ENCODE measurements around the gene RPN2.
A peak's percentile ranks its signal among the peaks of the same experiment; 100 is the strongest.

The RPN2 gene

DNA sequence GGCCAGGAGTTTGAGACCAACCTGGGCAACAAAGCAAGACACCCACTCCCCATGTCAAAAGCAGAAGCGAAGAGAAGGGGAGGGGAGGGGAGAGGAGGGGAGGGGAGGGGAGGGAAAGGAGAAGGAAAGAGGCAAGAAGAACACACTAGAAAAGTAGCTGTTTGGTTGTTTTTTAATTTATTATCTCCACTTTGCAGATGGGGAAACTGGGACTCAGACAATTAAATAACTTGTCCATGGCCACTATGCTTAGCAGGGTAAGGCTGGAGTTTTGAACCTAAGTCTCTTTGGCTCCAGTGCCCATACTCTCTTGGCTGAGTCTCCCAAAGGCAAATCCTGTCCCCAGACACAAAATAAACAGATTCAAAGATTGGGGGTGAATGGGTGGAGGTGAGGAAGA lies 94.9 kb downstream of the RPN2 start:
- DNase-seq = no peak

DNA sequence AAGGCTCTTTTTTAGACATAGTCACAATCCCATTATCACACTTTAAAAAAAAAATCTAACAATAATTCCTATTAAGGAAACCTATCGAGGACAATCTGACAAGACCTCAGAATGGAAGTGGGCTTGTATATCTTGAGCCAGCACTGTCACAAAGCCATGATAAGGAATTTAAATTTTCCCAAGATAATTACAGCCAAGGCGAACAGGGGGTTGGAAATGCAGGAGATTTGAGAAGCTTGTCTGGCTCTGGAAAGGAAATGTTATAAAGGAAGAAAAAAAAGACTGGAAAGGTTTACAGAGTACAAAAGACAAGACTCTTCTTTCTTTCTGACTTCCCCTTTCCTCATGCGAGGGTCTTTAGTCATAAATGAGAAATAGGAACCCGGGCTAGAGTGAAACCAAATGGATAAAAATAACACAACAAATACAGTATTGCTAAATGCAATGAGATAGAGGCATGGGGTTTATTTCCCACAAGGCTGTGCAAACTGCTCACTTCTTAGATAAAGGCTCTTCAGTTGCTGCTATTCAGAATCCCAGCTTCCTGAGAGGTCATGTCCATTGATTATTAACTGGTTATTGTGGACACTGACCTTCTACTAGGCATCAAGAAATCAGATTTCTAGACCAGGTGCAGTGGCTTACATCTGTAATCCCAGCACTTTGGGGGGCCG lies 95.9 kb downstream of the RPN2 start:
- DNase-seq = no peak

DNA sequence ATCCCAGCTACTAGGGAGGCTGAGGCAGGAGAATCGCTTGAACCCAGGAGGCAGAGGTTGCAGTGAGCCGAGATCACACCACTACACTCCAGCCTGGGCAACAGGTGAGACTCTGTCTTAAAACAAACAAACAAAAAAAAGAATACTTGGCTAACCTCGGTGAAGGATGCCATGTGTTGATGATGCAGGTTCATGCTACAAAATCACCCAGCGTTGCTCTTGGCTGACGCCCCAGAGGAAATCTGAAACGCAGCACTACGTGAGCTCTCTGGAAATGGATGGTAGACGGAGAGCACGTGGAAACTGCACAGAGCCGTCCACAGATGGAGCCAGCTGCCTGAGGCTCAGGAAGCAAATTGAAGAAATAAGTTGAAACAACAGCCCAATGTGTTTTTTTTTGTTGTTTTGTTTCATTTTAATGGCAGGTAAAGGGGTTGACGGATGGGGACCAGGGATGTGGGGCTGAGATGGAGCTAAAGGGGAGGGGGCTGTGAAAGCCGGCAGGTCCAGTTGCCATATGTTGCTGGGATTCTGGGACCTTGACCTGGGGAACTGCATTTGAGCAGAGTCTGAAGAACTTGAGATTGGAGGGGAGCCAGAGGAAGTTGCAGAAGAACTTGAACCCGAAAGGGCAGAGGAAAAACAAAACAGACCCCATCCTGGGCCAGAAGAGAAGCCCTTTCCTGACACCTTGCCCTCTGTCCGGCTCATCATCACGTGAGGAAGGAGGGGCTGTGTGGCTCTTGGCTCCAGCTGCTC lies 97.5 kb downstream of the RPN2 start:
- DNase-seq = peak; percentile 11

DNA sequence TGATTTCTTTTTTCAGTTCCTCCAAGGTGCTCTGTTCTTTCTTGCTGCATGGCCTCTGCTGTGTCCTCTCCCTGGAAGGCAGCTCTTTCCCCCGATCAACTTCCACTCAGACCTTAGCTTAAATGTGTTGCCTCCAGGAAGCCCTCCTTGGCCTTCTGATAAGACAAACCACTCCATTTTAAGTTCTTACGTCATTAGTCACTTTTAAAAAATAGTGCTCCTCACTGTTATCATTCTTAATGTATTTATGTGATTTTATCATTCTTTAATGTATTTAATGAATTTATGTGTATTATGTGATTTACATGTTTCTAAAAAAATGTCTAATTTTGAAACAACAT lies 98.1 kb downstream of the RPN2 start:
- no peak for DNase-seq

GRCh38 chr20:37278966-37279590 lies 99.9 kb downstream of the RPN2 start:
- DNase-seq = no peak

DNA sequence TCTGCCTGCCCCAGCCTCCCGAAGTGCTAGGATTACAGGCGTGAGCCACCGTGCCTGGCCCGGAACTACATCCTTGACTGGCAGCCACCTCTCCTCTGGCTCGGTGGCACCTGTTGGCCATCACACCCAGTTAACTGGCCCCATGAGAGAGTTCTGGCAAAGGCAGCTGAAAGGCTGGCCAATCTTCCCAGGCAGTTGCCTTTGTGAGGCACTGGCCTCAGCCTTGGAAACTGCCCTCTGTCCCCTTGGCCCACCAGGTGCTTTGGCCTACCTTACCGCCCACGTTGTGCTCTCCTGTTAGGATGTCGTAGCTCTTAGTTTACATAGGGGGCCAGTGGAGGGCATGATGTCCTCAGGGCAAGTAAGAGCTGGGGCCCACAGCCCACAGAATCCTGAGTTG lies 100.7 kb downstream of the RPN2 start:
- DNase-seq = no peak

- no peak for DNase-seq
Observed at GRCh38 chr20:37280403-37280802, 101.3 kb downstream of the RPN2 start.

- DNase-seq = no peak
Observed at GRCh38 chr20:37282556-37282955, 103.4 kb downstream of the RPN2 start.

DNA sequence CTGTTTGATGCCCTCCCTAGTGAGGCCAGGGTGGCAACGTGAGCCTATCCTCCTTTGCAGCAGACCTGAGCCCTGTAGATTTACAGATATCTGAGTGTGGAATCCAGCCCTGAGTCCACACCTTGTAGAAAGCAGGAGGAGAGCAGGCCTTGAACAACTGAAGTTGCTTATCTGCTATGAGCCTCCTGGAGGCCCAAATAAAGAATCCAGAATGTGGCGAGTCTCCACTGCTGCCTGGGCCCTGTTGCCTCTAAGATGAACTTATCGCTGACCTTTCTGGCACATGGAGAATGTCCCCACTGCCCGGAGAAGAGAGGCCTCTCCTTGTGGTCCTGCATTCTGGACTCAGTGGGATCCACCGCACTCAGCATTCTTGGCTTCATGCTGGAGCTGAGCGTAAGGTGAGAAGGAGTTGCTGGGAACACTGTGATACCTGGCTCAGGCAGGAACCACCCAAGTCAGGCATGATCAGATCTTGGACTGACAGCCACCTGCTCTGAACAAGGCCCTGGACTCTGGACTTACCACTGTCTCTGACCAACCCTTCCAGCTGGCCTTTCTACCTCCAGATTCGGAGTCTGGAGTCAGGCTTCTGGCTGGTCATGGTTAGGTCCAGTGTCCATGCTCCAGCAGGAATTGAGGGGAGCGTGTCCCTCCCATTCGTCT lies 104.5 kb downstream of the RPN2 start:
- DNase-seq = no peak

- DNase-seq = no peak
Observed at GRCh38 chr20:37284691-37285161, 105.6 kb downstream of the RPN2 start.

GRCh38 chr20:37285664-37286374 lies 106.7 kb downstream of the RPN2 start:
- DNase-seq = no peak

- DNase-seq = no peak
Observed at GRCh38 chr20:37288091-37288490, 109.0 kb downstream of the RPN2 start.

- DNase-seq = no peak
Observed at GRCh38 chr20:37290158-37290810, 111.2 kb downstream of the RPN2 start.
